Neural progenitor cell (in vitro differentiated cells): ENCODE data around the gene TMEM131L. TPM values are rescaled to one million over a fixed set of nuclear protein-coding genes. Genes with fewer than 3 reads are reported as not detected.

Experiments
- DNase-seq: peaks from one replicate; pipeline ENCODE4 v3.0.0-alpha.2; 2016; ENCODE audit warnings: low spot score
- H2AFZ ChIP-seq: fragments of 200-600 bp; sonication (generic); replicated peaks from 2 replicates; pipeline ENCODE4 v1.6.1; 2016; ENCODE audit warnings: antibody characterized with exemption
- H3F3A ChIP-seq: fragments of 200-600 bp; sonication (generic); 2 replicates; pipeline ENCODE4 v1.6.1; 2016; ENCODE audit warnings: antibody characterized with exemption, low read depth
- H3K27ac ChIP-seq: fragments of 200-600 bp; sonication (generic); 2 replicates; pipeline ENCODE4 v1.5.1; 2016; ENCODE audit warnings: mild to moderate bottlenecking
- H3K27me3 ChIP-seq: fragments of 200-600 bp; sonication (generic); 2 replicates; pipeline ENCODE4 v1.6.1; 2016; ENCODE audit warnings: mild to moderate bottlenecking, moderate library complexity
- H3K36me3 ChIP-seq: fragments of 200-600 bp; sonication (generic); 2 replicates; pipeline ENCODE4 v1.5.1; 2016
- H3K4me1 ChIP-seq: fragments of 200-600 bp; sonication (generic); 2 replicates; pipeline ENCODE4 v1.6.1; 2016; ENCODE audit warnings: mixed run types
- H3K4me2 ChIP-seq: fragments of 200-600 bp; sonication (generic); 2 replicates; pipeline ENCODE4 v1.6.1; 2016
- H3K4me3 ChIP-seq: fragments of 200-600 bp; sonication (generic); 2 replicates; pipeline ENCODE4 v1.5.1; 2016
- H3K79me2 ChIP-seq: fragments of 200-600 bp; sonication (generic); 2 replicates; pipeline ENCODE4 v1.6.1; 2016; ENCODE audit warnings: low read depth
- H3K9ac ChIP-seq: fragments of 200-600 bp; sonication (generic); 2 replicates; pipeline ENCODE4 v1.6.1; 2016
- H3K9me3 ChIP-seq: fragments of 200-600 bp; sonication (generic); 2 replicates; pipeline ENCODE4 v1.5.1; 2016; ENCODE audit warnings: low read depth
- H4K20me1 ChIP-seq: fragments of 200-600 bp; sonication (generic); 2 replicates; pipeline ENCODE4 v1.6.1; 2016; ENCODE audit warnings: low read depth
- H3K27ac Mint-ChIP-seq: 3 replicates; pipeline ENCODE4 v1.8.0; 2021; ENCODE audit warnings: mixed read lengths
- H3K27me3 Mint-ChIP-seq: 2 replicates; pipeline ENCODE4 v1.8.0; 2022; ENCODE audit warnings: low read depth, mild to moderate bottlenecking, inconsistent platforms, moderate library complexity, mixed read lengths; ENCODE audit not compliant: insufficient read depth
- H3K36me3 Mint-ChIP-seq: 3 replicates; pipeline ENCODE4 v1.8.0; 2021; ENCODE audit warnings: mixed read lengths
- H3K4me1 Mint-ChIP-seq: 3 replicates; pipeline ENCODE4 v1.8.0; 2021; ENCODE audit warnings: mixed read lengths
- H3K4me3 Mint-ChIP-seq: 3 replicates; pipeline ENCODE4 v1.8.0; 2021; ENCODE audit warnings: mild to moderate bottlenecking, moderate library complexity, mixed read lengths
- H3K9me3 Mint-ChIP-seq: 3 replicates; pipeline ENCODE4 v1.8.0; 2020; ENCODE audit warnings: mixed read lengths
- EZH2 ChIP-seq: fragments of 200-600 bp; sonication (generic); IDR thresholded peaks from 2 replicates; pipeline ENCODE4 v1.6.1; 2017; ENCODE audit warnings: antibody characterized with exemption, mild to moderate bottlenecking, moderate library complexity
- EZH2phosphoT487 ChIP-seq: fragments of 200-600 bp; sonication (generic); IDR thresholded peaks from 2 replicates; pipeline ENCODE4 v1.6.1; 2017; ENCODE audit warnings: antibody characterized with exemption
- total RNA-seq: library from RNA; depleted of rRNA; stranded (reverse); fragments of >200 nt; gene quantifications from 2 replicates; pipeline ENCODE4 v1.2.3, GENCODE V29; 2015; ENCODE audit warnings: low replicate concordance
- TF ChIP-seq, protein P1 (sequence below): fragments of 200-600 bp; sonication (generic); IDR thresholded peaks from 2 replicates; pipeline ENCODE4 v1.5.1; 2017; ENCODE audit warnings: antibody characterized with exemption, mild to moderate bottlenecking

Gene TMEM131L
- total RNA-seq, 1 donor from 2014 or later, result 14.8 TPM

DNA sequence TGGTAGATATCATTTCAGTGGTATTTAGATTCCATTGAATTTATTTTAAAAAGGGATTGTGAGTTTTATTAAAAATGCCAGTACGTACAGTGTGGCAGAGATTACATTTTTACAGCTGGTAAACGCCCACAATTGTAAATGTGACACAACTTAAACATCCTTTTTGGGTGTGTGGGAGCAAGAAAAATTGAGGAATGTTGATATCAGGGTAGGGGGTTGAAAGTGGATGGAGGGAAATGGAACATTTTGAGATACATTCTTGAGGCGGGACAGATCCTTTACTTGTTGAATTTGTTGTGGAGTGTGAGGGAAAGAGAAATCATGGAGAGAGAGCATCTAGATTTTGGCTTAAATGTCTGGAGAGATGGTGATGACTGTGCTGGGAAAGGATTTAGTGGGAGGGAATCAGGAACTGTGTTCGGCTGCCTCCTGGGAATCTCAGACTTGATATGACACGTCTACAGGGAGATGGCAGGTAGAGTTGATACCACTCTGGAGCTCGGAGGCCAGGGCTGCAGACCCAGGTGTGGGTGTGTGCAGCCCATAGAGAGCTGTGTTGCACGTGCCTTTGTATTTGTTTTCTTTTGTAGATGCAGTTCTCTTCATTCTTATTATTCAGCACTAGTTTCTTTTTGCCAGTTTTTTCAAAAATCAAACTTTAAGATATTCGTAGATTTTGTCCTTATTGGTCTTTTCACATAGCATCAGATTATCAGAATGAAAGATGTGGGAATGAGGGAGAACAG, 10.8 kb downstream of the TMEM131L start:
- H3K9me3 ChIP-seq, result no peaks in the 10 kb centered on the region
- peaks cover 6% of the 10 kb centered on the region for H4K20me1 ChIP-seq
- H3K79me2 ChIP-seq, result peaks cover 6% of the 10 kb centered on the region
- H3K36me3 ChIP-seq, result no peaks in the 10 kb centered on the region
- Mint-ChIP-seq H3K27ac (no peak overlapping the region), H3K27me3 (peaks cover 3% of the 10 kb centered on the region), H3K9me3 (no peaks in the 10 kb centered on the region), H3K36me3 (peaks cover 27% of the 10 kb centered on the region), H3K4me3 (no peak overlapping the region), H3K4me1 (peaks cover 4% of the 10 kb centered on the region)
- no peak overlapping the region for H2AFZ ChIP-seq
- no peak overlapping the region for H3K4me2 ChIP-seq
- H3K4me3 ChIP-seq, result no peak overlapping the region
- no peaks in the 10 kb centered on the region for H3K27me3 ChIP-seq
- H3K4me1 ChIP-seq, result no peaks in the 10 kb centered on the region
- H3F3A ChIP-seq, result no peaks in the 10 kb centered on the region
- no peak for DNase-seq
- TF ChIP-seq EZH2phosphoT487, result no peak
- TF ChIP-seq, protein P1, sequence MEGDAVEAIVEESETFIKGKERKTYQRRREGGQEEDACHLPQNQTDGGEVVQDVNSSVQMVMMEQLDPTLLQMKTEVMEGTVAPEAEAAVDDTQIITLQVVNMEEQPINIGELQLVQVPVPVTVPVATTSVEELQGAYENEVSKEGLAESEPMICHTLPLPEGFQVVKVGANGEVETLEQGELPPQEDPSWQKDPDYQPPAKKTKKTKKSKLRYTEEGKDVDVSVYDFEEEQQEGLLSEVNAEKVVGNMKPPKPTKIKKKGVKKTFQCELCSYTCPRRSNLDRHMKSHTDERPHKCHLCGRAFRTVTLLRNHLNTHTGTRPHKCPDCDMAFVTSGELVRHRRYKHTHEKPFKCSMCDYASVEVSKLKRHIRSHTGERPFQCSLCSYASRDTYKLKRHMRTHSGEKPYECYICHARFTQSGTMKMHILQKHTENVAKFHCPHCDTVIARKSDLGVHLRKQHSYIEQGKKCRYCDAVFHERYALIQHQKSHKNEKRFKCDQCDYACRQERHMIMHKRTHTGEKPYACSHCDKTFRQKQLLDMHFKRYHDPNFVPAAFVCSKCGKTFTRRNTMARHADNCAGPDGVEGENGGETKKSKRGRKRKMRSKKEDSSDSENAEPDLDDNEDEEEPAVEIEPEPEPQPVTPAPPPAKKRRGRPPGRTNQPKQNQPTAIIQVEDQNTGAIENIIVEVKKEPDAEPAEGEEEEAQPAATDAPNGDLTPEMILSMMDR, result no peak
- TF ChIP-seq EZH2, result no peak
- H3K9ac ChIP-seq, result no peak overlapping the region
- no peak overlapping the region for H3K27ac ChIP-seq

DNA sequence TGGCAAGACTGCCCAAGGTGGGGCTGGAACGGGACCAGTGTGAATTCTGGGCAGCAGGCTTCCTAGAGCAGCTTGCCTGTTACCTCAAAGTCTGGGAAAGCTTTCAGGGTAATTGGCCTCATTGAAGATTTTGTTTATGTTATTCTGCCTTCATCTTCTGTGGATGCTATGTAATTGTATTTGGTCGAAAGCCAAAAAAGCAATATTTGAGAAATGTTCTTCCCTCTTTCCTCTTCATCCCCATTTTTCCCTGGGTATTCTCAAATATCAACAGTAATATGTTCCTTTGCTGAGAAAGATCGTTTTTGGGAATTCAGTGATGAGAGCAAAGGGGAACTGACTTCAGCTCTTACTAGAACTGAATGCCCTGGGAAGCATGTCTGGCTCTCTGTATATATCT, 12.9 kb downstream of the TMEM131L start:
- H3K4me1 Mint-ChIP-seq, result peaks cover 4% of the 10 kb centered on the region
- no peak overlapping the region for H3K9ac ChIP-seq
- H3F3A ChIP-seq, result no peaks in the 10 kb centered on the region
- no peaks in the 10 kb centered on the region for H4K20me1 ChIP-seq
- no peak overlapping the region for H3K27ac ChIP-seq
- no peak overlapping the region for H3K4me3 ChIP-seq
- H3K36me3 ChIP-seq, result no peaks in the 10 kb centered on the region
- H3K9me3 Mint-ChIP-seq, result no peaks in the 10 kb centered on the region
- no peak for DNase-seq
- no peak overlapping the region for H3K4me2 ChIP-seq
- no peaks in the 10 kb centered on the region for H3K9me3 ChIP-seq
- no peaks in the 10 kb centered on the region for H3K27me3 ChIP-seq
- no peak overlapping the region for H3K27ac Mint-ChIP-seq
- no peak for TF ChIP-seq EZH2phosphoT487
- no peak for TF ChIP-seq EZH2
- TF ChIP-seq, protein P1, result no peak
- peaks cover 23% of the 10 kb centered on the region for H3K36me3 Mint-ChIP-seq
- H3K27me3 Mint-ChIP-seq, result peaks cover 3% of the 10 kb centered on the region
- no peaks in the 10 kb centered on the region for H3K4me1 ChIP-seq
- no peak overlapping the region for H3K4me3 Mint-ChIP-seq
- H2AFZ ChIP-seq, result no peak overlapping the region
- H3K79me2 ChIP-seq, result peaks cover 6% of the 10 kb centered on the region

DNA sequence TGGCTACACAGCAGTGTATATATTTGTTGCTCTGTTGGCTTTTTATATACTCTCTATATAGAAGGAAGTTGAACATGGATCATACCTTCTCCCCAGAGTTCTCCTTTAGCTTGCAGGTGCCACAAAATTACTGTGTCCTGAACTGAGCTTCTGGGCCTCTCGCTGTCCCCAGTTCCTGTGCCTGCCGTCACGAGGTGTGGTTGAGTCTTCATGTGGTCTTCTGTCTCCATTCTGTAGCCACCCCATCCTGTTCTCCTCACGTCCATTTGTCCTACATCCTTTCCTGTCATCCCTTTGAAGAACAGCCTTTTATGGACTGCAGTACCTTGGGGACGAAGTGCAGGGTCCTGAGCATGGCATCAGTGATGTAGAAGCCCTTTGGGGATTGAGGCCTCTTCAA, 14.5 kb downstream of the TMEM131L start:
- Histone ChIP-seq H3K79me2 (peaks cover 13% of the 10 kb centered on the region), H3K4me2 (no peak overlapping the region), H3K4me3 (no peak overlapping the region), H4K20me1 (peaks cover 3% of the 10 kb centered on the region), H3F3A (no peaks in the 10 kb centered on the region), H3K9me3 (no peaks in the 10 kb centered on the region), H3K27me3 (no peaks in the 10 kb centered on the region), H3K36me3 (no peaks in the 10 kb centered on the region), H2AFZ (no peak overlapping the region), H3K27ac (no peak overlapping the region), H3K4me1 (peaks cover 3% of the 10 kb centered on the region), H3K9ac (no peak overlapping the region)
- Mint-ChIP-seq H3K27ac (no peak overlapping the region), H3K36me3 (peaks cover 15% of the 10 kb centered on the region), H3K4me1 (peaks cover 5% of the 10 kb centered on the region), H3K4me3 (no peak overlapping the region), H3K9me3 (no peaks in the 10 kb centered on the region), H3K27me3 (peaks cover 3% of the 10 kb centered on the region)
- no peak for DNase-seq
- TF ChIP-seq EZH2phosphoT487, result no peak
- TF ChIP-seq, protein P1, result no peak
